Stimulated activated memory B cell treated with anti-CD40 and anti-IgM and Interleukin-4, amounts not matched to agents 10 μg/mL and 1 μg/mL and 100 μg/mL, for 72 hours (primary cell): Measurements from ENCODE around the gene OR52E2.
A peak's percentile ranks its signal among the peaks of the same experiment; 100 is the strongest.
"Not testable (repeated sequence)": the region's sequence is repeated elsewhere in the genome, so short reads cannot be mapped to it uniquely, and the experiment has no call there.

Experiments
- ATAC-seq: fragments of 150-1000 bp; cut with Tn5 transposase; 2 replicates; pipeline ENCODE4 v1.10.0; 2021
- H3K27ac Mint-ChIP-seq: one replicate; pipeline ENCODE4 v1.8.0; 2022; ENCODE audit warnings: mild to moderate bottlenecking, mixed read lengths
- H3K27me3 Mint-ChIP-seq: one replicate; pipeline ENCODE4 v1.8.0; 2022; ENCODE audit warnings: mixed read lengths
- H3K36me3 Mint-ChIP-seq: one replicate; pipeline ENCODE4 v1.8.0; 2022; ENCODE audit warnings: mixed read lengths
- H3K4me1 Mint-ChIP-seq: one replicate; pipeline ENCODE4 v1.8.0; 2022; ENCODE audit warnings: mixed read lengths
- H3K4me3 Mint-ChIP-seq: one replicate; pipeline ENCODE4 v1.8.0; 2022; ENCODE audit warnings: mild to moderate bottlenecking, moderate library complexity, mixed read lengths
- H3K9me3 Mint-ChIP-seq: one replicate; pipeline ENCODE4 v1.8.0; 2022; ENCODE audit warnings: mixed read lengths

OR52E2 gene

DNA sequence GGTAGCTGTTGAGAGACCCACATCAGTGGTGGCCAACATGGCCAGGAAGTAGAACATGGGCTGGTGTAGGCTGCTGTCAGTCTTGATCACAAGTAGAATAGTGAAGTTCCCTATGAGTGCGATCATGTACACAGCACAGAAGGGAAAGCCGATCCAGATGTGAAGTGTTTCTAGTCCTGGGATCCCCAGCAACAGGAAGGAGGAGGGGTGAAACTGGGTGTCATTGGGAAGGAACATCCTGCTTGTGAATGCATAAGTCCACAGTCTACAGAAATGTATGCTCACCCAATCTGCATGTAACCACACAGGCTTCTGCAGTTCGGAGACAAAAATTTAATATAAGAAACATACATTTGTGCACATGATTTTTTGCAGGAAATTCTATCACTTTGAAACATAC is at the start of gene OR52E2:
Gene OR52E2 (minus strand): TSS at position 237 of the 400 bp plus-strand sequence. CDS start 0 bp downstream, at position 237.
- Mint-ChIP-seq H3K9me3 (peaks cover 2% of the 10 kb centered on the region), H3K36me3 (no peaks in the 10 kb centered on the region), H3K4me3 (no peak within 1 kb of the TSS), H3K27ac (no peak within 1 kb of the TSS), H3K4me1 (no peaks in the 10 kb centered on the region), H3K27me3 (peaks cover 7% of the 10 kb centered on the region)
- ATAC-seq, result peak; percentile 43

DNA sequence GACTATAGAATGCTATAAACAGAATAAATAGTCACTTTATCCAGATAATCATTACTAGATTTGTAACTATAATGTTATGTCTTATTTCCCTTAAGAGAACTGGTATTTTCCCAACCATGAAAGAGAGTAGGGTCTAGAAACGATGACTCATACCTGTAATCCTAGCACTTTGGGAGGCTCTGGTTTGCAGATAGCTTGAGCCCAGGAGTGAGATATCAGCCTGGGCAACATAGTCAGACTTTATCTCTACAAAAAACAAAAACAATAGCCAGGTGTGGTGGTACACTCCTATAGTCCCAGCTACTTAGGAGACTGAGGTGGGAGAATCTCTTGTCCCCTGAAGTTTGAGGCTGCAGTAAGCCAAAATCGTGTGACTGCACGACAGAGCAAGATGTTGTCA is 47.9 kb upstream of the OR52E2 start:
- Mint-ChIP-seq H3K4me1 (no peaks in the 10 kb centered on the region), H3K9me3 (no peaks in the 10 kb centered on the region), H3K4me3 (no peak overlapping the region), H3K27ac (no peak overlapping the region), H3K36me3 (no peaks in the 10 kb centered on the region), H3K27me3 (peaks cover 11% of the 10 kb centered on the region)
- no peak for ATAC-seq

DNA sequence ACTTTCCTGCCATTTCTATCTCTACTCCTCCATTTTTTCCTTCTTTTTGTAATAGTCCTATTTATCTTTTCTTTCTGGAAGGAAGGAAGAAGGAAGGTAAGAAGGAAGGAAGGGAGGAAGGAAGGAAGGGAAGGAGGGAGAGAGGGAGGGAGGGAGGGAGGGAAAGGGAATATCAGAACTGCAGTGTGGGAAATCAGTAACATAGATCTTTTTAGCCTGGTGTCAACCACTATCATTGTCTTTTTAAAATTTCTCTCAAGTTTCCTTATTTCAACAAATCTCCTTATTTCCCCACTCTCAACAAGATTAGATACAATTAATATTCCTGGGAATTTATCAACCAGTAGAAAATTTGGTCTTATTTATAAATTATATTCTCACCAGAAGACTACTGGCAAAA is 43.6 kb upstream of the OR52E2 start:
- Mint-ChIP-seq H3K4me3 (no peak overlapping the region), H3K27ac (no peak overlapping the region), H3K9me3 (no peaks in the 10 kb centered on the region), H3K4me1 (no peaks in the 10 kb centered on the region), H3K27me3 (peaks cover 14% of the 10 kb centered on the region), H3K36me3 (no peaks in the 10 kb centered on the region)
- no peak for ATAC-seq

DNA sequence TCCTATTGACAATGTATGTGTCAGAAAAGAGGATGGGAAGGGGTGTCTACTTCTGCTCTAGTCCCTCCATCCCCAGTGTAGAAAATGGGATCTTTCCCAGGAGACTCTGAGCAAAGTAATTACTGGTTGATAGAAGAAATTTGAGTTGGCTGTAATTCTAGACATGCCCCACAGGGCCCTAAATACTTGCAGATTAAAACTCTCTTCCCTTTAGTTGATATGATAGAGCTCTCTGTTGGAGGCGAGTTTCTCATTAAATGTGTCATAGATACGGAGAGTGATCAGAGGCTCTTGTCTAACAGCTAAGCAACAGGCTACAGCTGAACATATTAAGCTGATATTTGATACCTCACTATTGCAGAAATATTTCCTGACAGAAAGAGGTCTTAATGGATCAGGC is 42.8 kb upstream of the OR52E2 start:
- no peaks in the 10 kb centered on the region for H3K4me1 Mint-ChIP-seq
- H3K9me3 Mint-ChIP-seq, result no peaks in the 10 kb centered on the region
- no peak overlapping the region for H3K27ac Mint-ChIP-seq
- ATAC-seq, result no peak
- H3K27me3 Mint-ChIP-seq, result peaks cover 14% of the 10 kb centered on the region
- no peaks in the 10 kb centered on the region for H3K36me3 Mint-ChIP-seq
- H3K4me3 Mint-ChIP-seq, result no peak overlapping the region

DNA sequence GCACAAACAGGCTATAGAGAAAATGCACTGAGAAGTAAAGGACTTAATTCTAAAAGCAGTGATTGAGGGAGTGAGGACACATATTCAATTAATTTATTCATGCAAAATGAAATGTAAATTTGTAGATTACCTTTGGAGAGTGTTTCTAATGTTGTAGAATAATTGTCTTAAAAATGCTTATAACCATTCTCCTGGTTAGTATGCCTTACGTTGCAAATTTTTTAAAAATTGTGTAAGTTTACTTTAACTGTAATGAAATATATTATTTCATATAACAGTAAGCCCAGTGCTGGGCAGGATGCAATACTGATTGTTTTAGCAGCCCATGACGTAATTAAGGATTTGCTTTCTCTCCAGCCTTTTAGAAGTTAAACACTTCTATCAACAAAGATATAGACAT is 36.6 kb upstream of the OR52E2 start:
- H3K27ac Mint-ChIP-seq, result no peak overlapping the region
- no peak overlapping the region for H3K4me3 Mint-ChIP-seq
- no peaks in the 10 kb centered on the region for H3K27me3 Mint-ChIP-seq
- H3K36me3 Mint-ChIP-seq, result no peaks in the 10 kb centered on the region
- peaks cover 6% of the 10 kb centered on the region for H3K9me3 Mint-ChIP-seq
- no peak for ATAC-seq
- no peaks in the 10 kb centered on the region for H3K4me1 Mint-ChIP-seq

DNA sequence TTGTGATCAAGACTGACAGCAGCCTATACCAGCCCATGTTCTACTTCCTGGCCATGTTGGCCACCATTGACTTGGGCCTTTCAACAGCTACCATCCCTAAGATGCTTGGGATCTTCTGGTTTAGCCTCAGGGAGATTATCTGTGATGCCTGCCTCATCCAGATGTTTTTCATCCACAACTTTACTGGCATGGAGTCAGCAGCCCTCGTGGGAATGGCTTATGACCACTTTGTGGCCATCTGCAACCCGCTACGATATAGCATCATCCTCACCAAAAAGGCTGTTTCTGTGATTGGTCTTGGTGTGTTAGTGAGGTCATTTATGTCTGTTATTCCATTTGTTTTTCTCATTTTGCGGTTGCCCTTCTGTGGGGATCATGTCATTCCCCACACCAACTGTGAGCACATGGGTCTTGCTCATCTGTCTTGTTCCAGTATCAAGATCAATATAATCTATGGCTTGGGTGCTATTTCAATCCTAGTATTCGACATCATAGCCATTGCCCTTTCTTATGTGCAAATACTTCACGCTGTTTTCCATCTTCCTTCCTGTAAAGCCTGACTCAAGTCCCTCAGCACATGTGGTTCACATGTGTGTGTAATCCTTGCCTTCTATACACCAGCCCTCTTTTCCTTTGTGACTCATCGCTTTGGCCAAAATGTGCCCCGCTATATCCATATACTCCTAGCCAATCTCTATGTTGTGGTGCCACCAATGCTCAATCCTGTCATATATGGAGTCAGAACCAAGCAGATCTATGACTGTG is 33.6 kb upstream of the OR52E2 start:
- Mint-ChIP-seq H3K4me1 (no peaks in the 10 kb centered on the region), H3K4me3 (no peak overlapping the region), H3K9me3 (peaks cover 9% of the 10 kb centered on the region), H3K27ac (no peak overlapping the region), H3K36me3 (no peaks in the 10 kb centered on the region), H3K27me3 (peaks cover 8% of the 10 kb centered on the region)
- ATAC-seq, result no peak

DNA sequence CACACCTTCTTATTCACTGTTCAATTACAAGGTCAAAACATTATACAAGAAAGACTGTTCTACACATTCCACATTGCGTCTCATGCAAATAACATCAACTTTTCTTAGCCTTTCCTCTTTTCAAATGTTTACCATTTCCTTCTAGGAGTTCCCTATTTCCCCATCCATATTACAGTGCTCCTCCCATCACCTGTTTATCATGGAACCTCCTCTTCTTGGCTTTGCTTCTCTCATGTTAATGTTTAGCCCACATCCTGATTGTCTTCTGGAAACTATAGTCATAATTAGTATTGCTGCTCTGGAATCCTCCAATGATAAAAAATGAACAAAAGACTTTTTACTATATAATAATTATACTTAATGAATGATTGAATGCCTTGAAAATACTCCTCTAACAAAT is 31.2 kb upstream of the OR52E2 start:
- Mint-ChIP-seq H3K4me3 (no peak overlapping the region), H3K27me3 (peaks cover 8% of the 10 kb centered on the region), H3K36me3 (no peaks in the 10 kb centered on the region), H3K9me3 (peaks cover 9% of the 10 kb centered on the region), H3K27ac (no peak overlapping the region), H3K4me1 (no peaks in the 10 kb centered on the region)
- ATAC-seq, result no peak

DNA sequence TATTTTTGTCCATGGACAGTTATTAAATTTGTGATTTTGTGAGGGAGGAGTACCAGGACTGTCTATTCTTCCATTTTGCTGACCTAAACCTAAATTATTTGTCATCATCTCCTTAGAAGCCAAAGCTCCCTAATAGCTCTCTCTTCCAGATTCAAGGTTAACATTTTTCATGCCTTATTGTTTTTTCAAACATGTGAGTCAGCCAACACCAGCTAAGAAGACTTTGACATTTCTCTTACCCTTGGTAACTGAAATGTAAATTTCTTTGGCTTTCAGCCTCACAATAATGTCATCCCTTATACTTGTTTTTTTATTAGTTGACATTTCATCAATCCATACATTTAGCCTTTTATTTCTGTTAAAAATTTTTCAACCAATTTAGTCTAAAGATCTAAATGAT is 29.1 kb upstream of the OR52E2 start:
- H3K27me3 Mint-ChIP-seq, result peaks cover 8% of the 10 kb centered on the region
- no peak overlapping the region for H3K4me3 Mint-ChIP-seq
- ATAC-seq, result no peak
- H3K9me3 Mint-ChIP-seq, result peaks cover 6% of the 10 kb centered on the region
- no peaks in the 10 kb centered on the region for H3K4me1 Mint-ChIP-seq
- no peak overlapping the region for H3K27ac Mint-ChIP-seq
- H3K36me3 Mint-ChIP-seq, result no peaks in the 10 kb centered on the region

DNA sequence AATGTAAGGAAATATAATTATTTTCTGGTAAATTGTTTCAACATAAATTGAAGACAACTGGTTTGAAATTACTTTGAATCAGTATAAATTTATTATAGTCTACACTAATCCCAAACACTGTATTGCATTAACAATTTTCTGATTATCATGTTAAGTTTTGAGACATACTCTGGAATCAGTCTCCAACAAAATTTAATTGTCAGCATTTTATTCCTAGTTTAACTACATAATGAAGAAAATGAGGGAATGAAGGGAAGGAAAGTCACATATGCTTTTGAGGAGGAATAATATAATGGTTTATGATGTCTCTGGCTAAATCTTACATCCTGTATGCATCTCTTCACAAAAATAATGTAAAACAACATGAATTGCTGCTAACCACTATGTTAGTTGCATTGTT is 24.2 kb upstream of the OR52E2 start:
- H3K27ac Mint-ChIP-seq, result no peak overlapping the region

DNA sequence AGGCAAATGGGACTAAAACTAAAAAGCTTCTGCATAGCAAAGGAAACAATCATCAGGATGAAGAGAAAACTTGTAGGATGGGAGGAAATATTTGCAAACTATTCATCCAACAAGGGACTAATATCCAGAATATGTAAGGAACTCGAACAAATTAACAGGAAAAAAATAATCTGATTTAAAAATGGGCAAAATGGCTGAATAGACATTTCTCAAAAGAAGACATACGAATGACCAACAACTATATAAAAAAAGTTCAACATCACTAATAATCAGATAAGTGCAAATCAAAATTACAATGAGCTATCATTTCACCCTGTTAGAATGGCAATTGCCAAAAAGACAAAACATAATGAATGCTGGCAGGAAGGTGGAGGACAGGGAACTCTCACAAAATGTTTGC is 22.0 kb upstream of the OR52E2 start:
- no peaks in the 10 kb centered on the region for H3K27me3 Mint-ChIP-seq
- H3K36me3 Mint-ChIP-seq, result no peaks in the 10 kb centered on the region
- no peak for ATAC-seq
- H3K27ac Mint-ChIP-seq, result no peak overlapping the region
- no peaks in the 10 kb centered on the region for H3K9me3 Mint-ChIP-seq
- H3K4me3 Mint-ChIP-seq, result no peak overlapping the region
- no peaks in the 10 kb centered on the region for H3K4me1 Mint-ChIP-seq

More for the DNA sequence above, 24.2 kb upstream of the OR52E2 start:
- no peaks in the 10 kb centered on the region for H3K4me1 Mint-ChIP-seq
- peaks cover 4% of the 10 kb centered on the region for H3K27me3 Mint-ChIP-seq
- H3K9me3 Mint-ChIP-seq, result no peaks in the 10 kb centered on the region
- no peak overlapping the region for H3K4me3 Mint-ChIP-seq
- no peak for ATAC-seq
- no peaks in the 10 kb centered on the region for H3K36me3 Mint-ChIP-seq

DNA sequence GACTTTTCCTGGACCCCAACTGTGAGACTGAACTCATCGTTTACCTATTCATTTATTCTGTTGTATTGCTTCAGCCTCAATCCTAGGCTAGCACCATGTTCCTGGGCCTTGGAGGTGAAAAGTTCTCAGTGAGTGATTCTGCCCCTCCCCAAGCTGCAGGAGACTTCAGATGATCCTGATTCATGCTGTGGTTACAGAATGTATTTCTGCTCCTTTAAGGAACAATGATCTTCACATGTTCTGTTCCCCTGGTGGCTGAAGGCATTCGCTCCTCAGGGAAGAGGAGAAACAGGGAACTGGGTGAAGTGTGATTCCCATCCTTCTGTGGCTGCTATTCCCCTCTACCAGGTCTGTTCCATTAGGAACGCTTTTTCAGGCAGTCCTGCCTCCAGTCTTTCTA is 12.4 kb upstream of the OR52E2 start:
- Mint-ChIP-seq H3K9me3 (no peaks in the 10 kb centered on the region), H3K27ac (no peak overlapping the region), H3K36me3 (no peaks in the 10 kb centered on the region), H3K27me3 (no peaks in the 10 kb centered on the region), H3K4me1 (no peaks in the 10 kb centered on the region), H3K4me3 (no peak overlapping the region)
- no peak for ATAC-seq

DNA sequence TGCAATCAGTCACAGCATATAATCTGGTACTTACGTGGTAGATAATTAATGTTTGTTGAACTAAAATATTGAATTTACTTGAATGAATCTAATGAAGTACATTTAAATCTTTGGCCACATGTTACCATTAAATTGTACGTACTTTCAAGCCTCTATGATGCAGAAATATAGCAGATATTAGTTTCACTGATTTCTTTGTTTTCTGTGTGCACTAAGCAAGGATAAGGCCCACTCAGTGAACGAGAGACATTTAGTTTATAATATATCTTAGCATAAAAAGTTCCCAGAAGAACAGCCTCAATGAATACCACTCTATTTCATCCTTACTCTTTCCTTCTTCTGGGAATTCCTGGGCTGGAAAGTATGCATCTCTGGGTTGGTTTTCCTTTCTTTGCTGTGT is 9.8 kb upstream of the OR52E2 start, which contains the start of gene OR52E1:
Gene OR52E1 (plus strand): TSS at position 301 of the 400 bp plus-strand sequence.
- no peak for ATAC-seq
- Mint-ChIP-seq H3K4me1 (no peaks in the 10 kb centered on the region), H3K27me3 (peaks cover 7% of the 10 kb centered on the region), H3K36me3 (no peaks in the 10 kb centered on the region), H3K9me3 (no peaks in the 10 kb centered on the region), H3K27ac (no peak within 1 kb of the TSS), H3K4me3 (no peak within 1 kb of the TSS)

DNA sequence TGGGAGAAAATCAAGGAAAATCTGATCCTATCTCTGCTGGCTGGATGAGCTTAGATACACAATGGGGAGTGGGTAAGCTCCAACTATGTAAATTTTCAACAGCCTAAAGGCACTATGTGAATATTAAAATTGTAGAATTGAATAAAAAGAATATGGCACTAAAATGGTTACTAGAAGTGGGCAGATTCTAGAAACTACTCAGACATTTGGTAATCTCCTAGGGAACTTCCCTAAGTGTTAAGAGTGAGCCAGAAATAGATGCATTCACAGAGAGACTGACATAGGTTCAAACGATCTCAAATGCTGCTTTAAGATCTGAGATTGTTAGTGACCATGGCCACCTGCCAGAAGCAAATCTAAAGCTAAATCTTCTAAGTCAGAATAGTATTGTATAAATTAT is 5.6 kb upstream of the OR52E2 start:
- H3K9me3 Mint-ChIP-seq, result no peaks in the 10 kb centered on the region
- no peaks in the 10 kb centered on the region for H3K4me1 Mint-ChIP-seq
- ATAC-seq, result no peak
- H3K36me3 Mint-ChIP-seq, result no peaks in the 10 kb centered on the region
- no peak overlapping the region for H3K4me3 Mint-ChIP-seq
- H3K27ac Mint-ChIP-seq, result no peak overlapping the region
- peaks cover 12% of the 10 kb centered on the region for H3K27me3 Mint-ChIP-seq

DNA sequence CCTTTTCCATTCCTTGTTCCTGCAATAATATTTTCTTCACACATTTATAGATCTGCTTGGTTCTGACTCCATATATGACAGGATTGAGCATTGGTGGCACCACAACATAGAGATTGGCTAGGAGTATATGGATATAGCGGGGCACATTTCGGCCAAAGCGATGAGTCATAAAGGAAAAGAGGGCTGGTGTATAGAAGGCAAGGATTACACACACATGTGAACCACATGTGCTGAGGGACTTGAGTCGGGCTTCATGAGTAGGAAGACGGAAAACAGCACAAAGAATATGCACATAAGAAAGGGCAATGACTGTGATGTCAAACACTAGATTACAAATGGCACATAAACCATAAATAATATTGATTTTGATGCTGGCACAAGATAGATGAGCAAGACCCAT is 748 bp downstream of the OR52E2 start:
- not testable (repeated sequence) for H3K36me3 Mint-ChIP-seq, H3K27me3 Mint-ChIP-seq, H3K4me3 Mint-ChIP-seq, H3K9me3 Mint-ChIP-seq, H3K27ac Mint-ChIP-seq, H3K4me1 Mint-ChIP-seq, ATAC-seq

DNA sequence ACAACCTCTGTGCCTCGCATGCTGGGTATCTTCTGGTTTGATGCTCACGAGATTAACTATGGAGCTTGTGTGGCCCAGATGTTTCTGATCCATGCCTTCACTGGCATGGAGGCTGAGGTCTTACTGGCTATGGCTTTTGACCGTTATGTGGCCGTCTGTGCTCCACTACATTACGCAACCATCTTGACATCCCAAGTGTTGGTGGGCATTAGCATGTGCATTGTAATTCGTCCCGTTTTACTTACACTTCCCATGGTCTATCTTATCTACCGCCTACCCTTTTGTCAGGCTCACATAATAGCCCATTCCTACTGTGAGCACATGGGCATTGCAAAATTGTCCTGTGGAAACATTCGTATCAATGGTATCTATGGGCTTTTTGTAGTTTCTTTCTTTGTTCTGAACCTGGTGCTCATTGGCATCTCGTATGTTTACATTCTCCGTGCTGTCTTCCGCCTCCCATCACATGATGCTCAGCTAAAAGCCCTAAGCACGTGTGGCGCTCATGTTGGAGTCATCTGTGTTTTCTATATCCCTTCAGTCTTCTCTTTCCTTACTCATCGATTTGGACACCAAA is 12.6 kb downstream of the OR52E2 start:
- ATAC-seq, result no peak
- H3K4me1 Mint-ChIP-seq, result no peaks in the 10 kb centered on the region
- no peaks in the 10 kb centered on the region for H3K36me3 Mint-ChIP-seq
- peaks cover 3% of the 10 kb centered on the region for H3K9me3 Mint-ChIP-seq
- H3K4me3 Mint-ChIP-seq, result no peak overlapping the region
- peaks cover 8% of the 10 kb centered on the region for H3K27me3 Mint-ChIP-seq
- H3K27ac Mint-ChIP-seq, result no peak overlapping the region

DNA sequence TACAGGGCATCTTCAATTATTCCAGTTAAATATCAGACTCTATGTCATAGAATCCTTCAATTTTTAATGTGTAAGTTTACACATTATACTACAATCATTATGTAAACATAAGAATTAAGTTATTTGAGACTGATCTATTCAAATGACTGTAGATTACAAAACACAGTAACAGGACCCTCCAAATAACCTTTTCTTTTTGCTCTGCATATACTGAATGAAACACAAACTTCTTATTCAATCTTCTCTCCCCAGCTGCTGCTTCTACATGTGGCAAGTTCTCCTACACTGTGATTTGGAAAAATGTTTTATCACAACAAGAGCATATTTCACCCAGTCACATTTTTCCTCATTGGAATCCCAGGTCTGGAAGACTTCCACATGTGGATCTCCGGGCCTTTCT is 13.2 kb downstream of the OR52E2 start, which contains the start of gene OR52J3:
Gene OR52J3 (plus strand): TSS at position 301 of the 400 bp plus-strand sequence. CDS start 0 bp downstream, at position 301.
- Mint-ChIP-seq H3K27me3 (peaks cover 8% of the 10 kb centered on the region), H3K4me3 (no peak within 1 kb of the TSS)

More for the DNA sequence above, 13.2 kb downstream of the OR52E2 start, which contains the start of gene OR52J3:
- Mint-ChIP-seq H3K4me1 (no peaks in the 10 kb centered on the region), H3K9me3 (peaks cover 3% of the 10 kb centered on the region), H3K36me3 (no peaks in the 10 kb centered on the region), H3K27ac (no peak within 1 kb of the TSS)
- ATAC-seq, result no peak
